Measurements from ENCODE around the gene KYAT1.

Gene KYAT1

GRCh38 chr9:128823362-128823902 lies 58.3 kb downstream of the KYAT1 start:
- TF ChIP-seq CTCF (IDR thresholded peaks at IDR 0.05): no peak

- no peak for TF ChIP-seq CTCF (IDR thresholded peaks at IDR 0.05)
Observed at GRCh38 chr9:128822407-128823042, 59.2 kb downstream of the KYAT1 start.

GRCh38 chr9:128821584-128822406 lies 60.0 kb downstream of the KYAT1 start:
- TF ChIP-seq CTCF (IDR thresholded peaks at IDR 0.05): no peak

- no peak for TF ChIP-seq CTCF (IDR thresholded peaks at IDR 0.05)
Observed at GRCh38 chr9:128820665-128821583, 60.8 kb downstream of the KYAT1 start.

- no peak for TF ChIP-seq CTCF (IDR thresholded peaks at IDR 0.05)
Observed at GRCh38 chr9:128819716-128820664, 61.8 kb downstream of the KYAT1 start.

GRCh38 chr9:128818839-128819715 lies 62.7 kb downstream of the KYAT1 start:
- TF ChIP-seq CTCF (IDR thresholded peaks at IDR 0.05): no peak

Measured in LNCAP (cell line).